Smooth muscle cell (in vitro differentiated cells): ENCODE data around the gene CAMTA1. TPM values are rescaled to one million over a fixed set of nuclear protein-coding genes. Genes with fewer than 3 reads are reported as not detected.

Source experiments
- DNase-seq: peaks from one replicate; lab custom pipeline; 2025; ENCODE audit not compliant: unreplicated experiment; lab: John Stamatoyannopoulos, UW
- H2AFZ ChIP-seq: fragments of 200-600 bp; sonication (generic); 2 replicates; pipeline ENCODE4 v1.6.0; 2016; ENCODE audit warnings: antibody characterized with exemption, low read depth, mild to moderate bottlenecking
- H3F3A ChIP-seq: fragments of 200-600 bp; sonication (generic); 2 replicates; pipeline ENCODE4 v1.6.0; 2017; ENCODE audit warnings: antibody characterized with exemption, low read depth
- H3K27ac ChIP-seq: fragments of 200-600 bp; sonication (generic); 2 replicates; pipeline ENCODE4 v1.5.1; 2016; ENCODE audit warnings: low read depth, mild to moderate bottlenecking
- H3K27me3 ChIP-seq: fragments of 200-600 bp; sonication (generic); 2 replicates; pipeline ENCODE4 v1.6.1; 2016; ENCODE audit warnings: low read depth, mild to moderate bottlenecking
- H3K36me3 ChIP-seq: fragments of 200-600 bp; sonication (generic); 2 replicates; pipeline ENCODE4 v1.5.1; 2016; ENCODE audit warnings: low read depth
- H3K4me1 ChIP-seq: fragments of 200-600 bp; sonication (generic); 2 replicates; pipeline ENCODE4 v1.5.1; 2016; ENCODE audit warnings: low read depth
- H3K4me2 ChIP-seq: fragments of 200-600 bp; sonication (generic); 2 replicates; pipeline ENCODE4 v1.6.0; 2016; ENCODE audit warnings: mild to moderate bottlenecking
- H3K4me3 ChIP-seq: fragments of 200-600 bp; sonication (generic); 2 replicates; pipeline ENCODE4 v1.5.1; 2016; ENCODE audit warnings: mild to moderate bottlenecking
- H3K79me2 ChIP-seq: fragments of 200-600 bp; sonication (generic); 2 replicates; pipeline ENCODE4 v1.6.0; 2016; ENCODE audit warnings: low read depth, mild to moderate bottlenecking
- H3K9ac ChIP-seq: fragments of 200-600 bp; sonication (generic); 2 replicates; pipeline ENCODE4 v1.6.0; 2016; ENCODE audit warnings: low read depth
- H3K9me3 ChIP-seq: fragments of 200-600 bp; sonication (generic); replicated peaks from 2 replicates; pipeline ENCODE4 v1.5.1; 2016; ENCODE audit warnings: low read depth
- H4K20me1 ChIP-seq: fragments of 200-600 bp; sonication (generic); 2 replicates; pipeline ENCODE4 v1.6.0; 2016; ENCODE audit warnings: low read depth
- CTCF ChIP-seq: fragments of 200-600 bp; sonication (generic); IDR thresholded peaks from 2 replicates; pipeline ENCODE4 v1.5.1; 2017; ENCODE audit warnings: borderline replicate concordance, mild to moderate bottlenecking, antibody characterized with exemption; ENCODE audit not compliant: insufficient read depth, poor library complexity, severe bottlenecking
- WGBS: methylation state at CpG from one replicate; pipeline ENCODE4 v1.1.7; 2016; ENCODE audit warnings: low lambda C conversion rate; 5-methylcytosine and 5-hydroxymethylcytosine counted together
- polyA plus RNA-seq: library from polyadenylated mRNA; unstranded; fragments of >200 nt; fragmentation: Nextera tagmentation; extraction: Ambion mirVana; gene quantifications from 2 replicates; pipeline ENCODE4 v1.2.1, GENCODE V29; 2016
- total RNA-seq: library from RNA; depleted of rRNA; stranded (reverse); fragments of >200 nt; gene quantifications from 2 replicates; pipeline ENCODE4 v1.2.3, GENCODE V29; 2014

CAMTA1 gene
- total and polyA plus RNA-seq, 2 experiments from 2014 or later: 139 to 145 TPM

- no peak overlapping the region for H3K4me3 ChIP-seq
- H3K4me2 ChIP-seq: no peak overlapping the region
- H3F3A ChIP-seq: no peaks in the 10 kb centered on the region
- H4K20me1 ChIP-seq: no peaks in the 10 kb centered on the region
- no peaks in the 10 kb centered on the region for H3K79me2 ChIP-seq
- H3K27me3 ChIP-seq: no peaks in the 10 kb centered on the region
- H3K9me3 ChIP-seq: no peaks in the 10 kb centered on the region
- H2AFZ ChIP-seq: no peak overlapping the region
- no peak overlapping the region for H3K9ac ChIP-seq
- H3K27ac ChIP-seq: no peak overlapping the region
- no peak for TF ChIP-seq CTCF
- H3K4me1 ChIP-seq: peaks cover 13% of the 10 kb centered on the region
- 93% methylated on average over 12 of the region's 12 CpGs for WGBS
- DNase-seq: no peak
- no peaks in the 10 kb centered on the region for H3K36me3 ChIP-seq
Measured at GRCh38 chr1:7374563-7375160, 589.4 kb downstream of the CAMTA1 start.

- Histone ChIP-seq H3K36me3 (no peaks in the 10 kb centered on the region), H3K27ac (no peak overlapping the region), H3K4me2 (no peak overlapping the region), H2AFZ (no peak overlapping the region), H3K4me3 (no peak overlapping the region), H3K27me3 (no peaks in the 10 kb centered on the region), H3K4me1 (peaks cover 20% of the 10 kb centered on the region), H3K9me3 (no peaks in the 10 kb centered on the region), H4K20me1 (no peaks in the 10 kb centered on the region), H3F3A (no peaks in the 10 kb centered on the region), H3K9ac (no peak overlapping the region), H3K79me2 (no peaks in the 10 kb centered on the region)
- TF ChIP-seq CTCF: no peak
- WGBS: 95% methylated on average over 7 of the region's 7 CpGs
- no peak for DNase-seq
Measured at GRCh38 chr1:7375329-7375728, 590.1 kb downstream of the CAMTA1 start.

- TF ChIP-seq CTCF: no peak
- H4K20me1 ChIP-seq: no peaks in the 10 kb centered on the region
- H3K4me1 ChIP-seq: peaks cover 20% of the 10 kb centered on the region
Measured at GRCh38 chr1:7375781-7376660, 590.8 kb downstream of the CAMTA1 start.

More at GRCh38 chr1:7375781-7376660, 590.8 kb downstream of the CAMTA1 start:
- Histone ChIP-seq H3K27me3 (no peaks in the 10 kb centered on the region), H3K27ac (no peak overlapping the region), H3K9ac (no peak overlapping the region), H3K4me2 (no peak overlapping the region), H3K4me3 (no peak overlapping the region), H3K79me2 (no peaks in the 10 kb centered on the region), H3K36me3 (no peaks in the 10 kb centered on the region), H3F3A (no peaks in the 10 kb centered on the region), H3K9me3 (no peaks in the 10 kb centered on the region), H2AFZ (no peak overlapping the region)
- WGBS: 93% methylated on average over 9 of the region's 9 CpGs
- DNase-seq: no peak
